Measurements from ENCODE around the gene ACAA2.
"Not testable (repeated sequence)": the region's sequence is repeated elsewhere in the genome, so short reads cannot be mapped to it uniquely, and the experiment has no call there.

The ACAA2 gene

GRCh38 chr18:49845629-49846360 lies 32.5 kb upstream of the ACAA2 start:
- DNase-seq (ENCODE audit: low read depth), result no peak

GRCh38 chr18:49844903-49845302 lies 31.6 kb upstream of the ACAA2 start:
- no peak for DNase-seq (ENCODE audit: low read depth)

- DNase-seq (ENCODE audit: low read depth), result no peak
These were observed 30.7 kb upstream of the ACAA2 start for GRCh38 chr18:49843778-49844625.

- DNase-seq (ENCODE audit: low read depth), result no peak
These were observed 29.8 kb upstream of the ACAA2 start for GRCh38 chr18:49843131-49843530.

- DNase-seq (ENCODE audit: low read depth), result no peak
These were observed 29.3 kb upstream of the ACAA2 start for GRCh38 chr18:49842656-49843055.

- DNase-seq (ENCODE audit: low read depth), result no peak
These were observed 28.2 kb upstream of the ACAA2 start for GRCh38 chr18:49841236-49842217.

- DNase-seq (ENCODE audit: low read depth), result no peak
These were observed 25.7 kb upstream of the ACAA2 start for GRCh38 chr18:49839012-49839411.

GRCh38 chr18:49838381-49838780 lies 25.0 kb upstream of the ACAA2 start:
- no peak for DNase-seq (ENCODE audit: low read depth)

GRCh38 chr18:49837889-49838288 lies 24.6 kb upstream of the ACAA2 start:
- no peak for DNase-seq (ENCODE audit: low read depth)

GRCh38 chr18:49837316-49837835 lies 24.0 kb upstream of the ACAA2 start:
- DNase-seq (ENCODE audit: low read depth), result not testable (repeated sequence)

GRCh38 chr18:49835405-49835804 lies 22.1 kb upstream of the ACAA2 start:
- no peak for DNase-seq (ENCODE audit: low read depth)

- no peak for DNase-seq (ENCODE audit: low read depth)
These were observed 20.9 kb upstream of the ACAA2 start for GRCh38 chr18:49834258-49834657.

GRCh38 chr18:49833814-49834213 lies 20.5 kb upstream of the ACAA2 start:
- no peak for DNase-seq (ENCODE audit: low read depth)

GRCh38 chr18:49832221-49832647 lies 18.9 kb upstream of the ACAA2 start:
- no peak for DNase-seq (ENCODE audit: low read depth)

GRCh38 chr18:49827996-49828395 lies 14.7 kb upstream of the ACAA2 start:
- no peak for DNase-seq (ENCODE audit: low read depth)

GRCh38 chr18:49819823-49820671 lies 6.7 kb upstream of the ACAA2 start:
- DNase-seq (ENCODE audit: low read depth), result no peak

GRCh38 chr18:49819071-49819662 lies 5.8 kb upstream of the ACAA2 start:
- no peak for DNase-seq (ENCODE audit: low read depth)

GRCh38 chr18:49817947-49818346 lies 4.6 kb upstream of the ACAA2 start:
- no peak for DNase-seq (ENCODE audit: low read depth)

- DNase-seq (ENCODE audit: low read depth), result no peak
These were observed 2.6 kb upstream of the ACAA2 start for GRCh38 chr18:49815927-49816326.

GRCh38 chr18:49814147-49814499 lies 790 bp upstream of the ACAA2 start:
- peak; percentile 27 for DNase-seq (ENCODE audit: low read depth)

- DNase-seq (ENCODE audit: low read depth), result no peak
These were observed 339 bp downstream of the ACAA2 start for GRCh38 chr18:49813069-49813318.

Measured in fibroblast of the conjunctiva (primary cell).